DND-41 (cell line): ENCODE results near the gene ACTR10.

Experiments used
- ATAC-seq: fragments of 200-7000 bp; cut with Tn5 transposase; 3 replicates; pipeline ENCODE4 v1.9.1; 2021; ENCODE audit warnings: low read depth; ENCODE audit not compliant: insufficient read depth
- DNase-seq: peaks from one replicate; pipeline ENCODE4 v3.0.0-alpha.2; 2020
- H2AFZ ChIP-seq: 2 replicates; pipeline ENCODE4 v1.6.0; 2012; ENCODE audit warnings: low read depth, low read length
- H3K27ac ChIP-seq: 2 replicates; pipeline ENCODE4 v1.5.1; 2012; ENCODE audit warnings: low read length, inconsistent platforms
- H3K27me3 ChIP-seq: fragments of 200-600 bp; sonication (generic); 2 replicates; pipeline ENCODE4 v1.6.0; 2012; ENCODE audit warnings: low read length, mild to moderate bottlenecking, inconsistent platforms; ENCODE audit not compliant: insufficient read depth, poor library complexity
- H3K36me3 ChIP-seq: 2 replicates; pipeline ENCODE4 v1.5.1; 2012; ENCODE audit warnings: low read length, inconsistent platforms; ENCODE audit not compliant: insufficient read depth
- H3K4me1 ChIP-seq: 2 replicates; pipeline ENCODE4 v1.5.1; 2012; ENCODE audit warnings: mild to moderate bottlenecking, low read length; ENCODE audit not compliant: insufficient read depth
- H3K4me2 ChIP-seq: 2 replicates; pipeline ENCODE4 v1.6.0; 2012; ENCODE audit warnings: mild to moderate bottlenecking, moderate library complexity, low read length, inconsistent platforms; ENCODE audit not compliant: insufficient read depth
- H3K4me3 ChIP-seq, 2 experiments: fragments of 200-600 bp in 1 of 2; shearing (Covaris generic) in 1 of 2; 2 replicates each; pipeline ENCODE4 v1.5.1; 2012 to 2016; ENCODE audit warnings: inconsistent platforms in 2 of 2, low read length in 2 of 2, mild to moderate bottlenecking in 2 of 2, low read depth in 1 of 2, moderate library complexity in 1 of 2
- H3K79me2 ChIP-seq: 2 replicates; pipeline ENCODE4 v1.6.0; 2012; ENCODE audit warnings: low read length, inconsistent platforms; ENCODE audit not compliant: insufficient read depth
- H3K9ac ChIP-seq: 2 replicates; pipeline ENCODE4 v1.6.0; 2012; ENCODE audit warnings: low read depth, mild to moderate bottlenecking, inconsistent platforms, low read length, moderate library complexity
- H3K9me3 ChIP-seq: 2 replicates; pipeline ENCODE4 v1.5.1; 2012; ENCODE audit warnings: low read length, moderate library complexity, mild to moderate bottlenecking, inconsistent platforms; ENCODE audit not compliant: insufficient read depth, severe bottlenecking
- H4K20me1 ChIP-seq: 2 replicates; pipeline ENCODE4 v1.6.0; 2012; ENCODE audit warnings: low read length; ENCODE audit not compliant: insufficient read depth
- CTCF ChIP-seq: IDR thresholded peaks from 2 replicates; pipeline ENCODE4 v1.5.1; 2012; ENCODE audit warnings: borderline replicate concordance, low read length, moderate library complexity, mild to moderate bottlenecking; ENCODE audit not compliant: poor library complexity, severe bottlenecking; ENCODE audit errors: extremely low read depth
- EZH2 ChIP-seq: IDR thresholded peaks from 3 replicates; pipeline ENCODE4 v1.6.1; 2012; ENCODE audit warnings: borderline replicate concordance, low read depth, mild to moderate bottlenecking, moderate library complexity, low read length, inconsistent platforms; ENCODE audit not compliant: severe bottlenecking

ACTR10 gene

GRCh38 chr14:58275527-58276190 lies 75.7 kb downstream of the ACTR10 start:
- Histone ChIP-seq H3K4me1 (peaks cover 22% of the 10 kb centered on the region), H3K4me2 (no peak overlapping the region), H3K27ac (0 out of 2 replicates have a peak overlapping the region, but pooled peaks have one; percentile 10), H3K9ac (0 out of 2 replicates have a peak overlapping the region, but pooled peaks have one; percentile 1), H3K9me3 (no peaks in the 10 kb centered on the region), H3K79me2 (peaks cover 98% of the 10 kb centered on the region), H4K20me1 (peaks cover 43% of the 10 kb centered on the region), H2AFZ (no peak overlapping the region), H3K36me3 (peaks cover 87% of the 10 kb centered on the region), H3K4me3 (no peak overlapping the region), H3K27me3 (no peaks in the 10 kb centered on the region)
- no peak for ATAC-seq
- no peak for TF ChIP-seq EZH2
- TF ChIP-seq CTCF = no peak
- DNase-seq = no peak

- H3K36me3 ChIP-seq = peaks cover 85% of the 10 kb centered on the region
- ATAC-seq (no peak), DNase-seq (no peak)
- H3K9ac ChIP-seq = no peak overlapping the region
- H3K4me2 ChIP-seq = peak overlapping the region; percentile 23; the same call in 1 of the 2 replicates
- H3K79me2 ChIP-seq = peaks cover 99% of the 10 kb centered on the region
- peaks cover 43% of the 10 kb centered on the region for H4K20me1 ChIP-seq
- H3K27me3 ChIP-seq = no peaks in the 10 kb centered on the region
- H3K4me3 ChIP-seq = no peak overlapping the region
- TF ChIP-seq EZH2 (no peak), CTCF (no peak)
- peaks cover 22% of the 10 kb centered on the region for H3K4me1 ChIP-seq
- no peak overlapping the region for H2AFZ ChIP-seq
- H3K9me3 ChIP-seq = no peaks in the 10 kb centered on the region
- 0 out of 2 replicates have a peak overlapping the region, but pooled peaks have one; percentile 10 for H3K27ac ChIP-seq
These were observed 76.3 kb downstream of the ACTR10 start for GRCh38 chr14:58276208-58276607.

GRCh38 chr14:58278177-58278576 lies 78.2 kb downstream of the ACTR10 start:
- H3K9ac ChIP-seq = no peak overlapping the region
- peaks cover 45% of the 10 kb centered on the region for H4K20me1 ChIP-seq
- no peak overlapping the region for H3K4me3 ChIP-seq
- TF ChIP-seq EZH2 (no peak), CTCF (no peak)
- no peaks in the 10 kb centered on the region for H3K27me3 ChIP-seq
- DNase-seq (no peak), ATAC-seq (no peak)
- peaks cover 22% of the 10 kb centered on the region for H3K4me1 ChIP-seq
- no peak overlapping the region for H3K27ac ChIP-seq
- H3K79me2 ChIP-seq = peaks cover 99% of the 10 kb centered on the region
- no peaks in the 10 kb centered on the region for H3K9me3 ChIP-seq
- H3K4me2 ChIP-seq = no peak overlapping the region
- peaks cover 85% of the 10 kb centered on the region for H3K36me3 ChIP-seq
- no peak overlapping the region for H2AFZ ChIP-seq
